Stimulated activated CD8-positive, alpha-beta memory T cell treated with anti-CD3 and anti-CD28 coated beads, Interleukin-4, amount 100 ng/mL, for 48 hours (primary cell): Measurements from ENCODE around the gene EPHB4.

Experiments
- DNase-seq: peaks from one replicate; pipeline ENCODE4 v3.0.0-alpha.2; 2020

Gene EPHB4

GRCh38 chr7:100854146-100854895 lies 27.0 kb upstream of the EPHB4 start:
- DNase-seq, result no peak

- DNase-seq, result peak; percentile 90
These were observed 24.9 kb upstream of the EPHB4 start, which contains the start of gene SLC12A9 for GRCh38 chr7:100852048-100852872. SLC12A9 (plus strand) TSS chr7:100852713; CDS start chr7:100854198, 1,485 bp downstream.

GRCh38 chr7:100847360-100847759 lies 20.0 kb upstream of the EPHB4 start:
- DNase-seq, result no peak

- no peak for DNase-seq
These were observed 13.3 kb upstream of the EPHB4 start for GRCh38 chr7:100840470-100841100.

GRCh38 chr7:100839361-100839760 lies 12.0 kb upstream of the EPHB4 start:
- DNase-seq, result no peak

GRCh38 chr7:100837099-100837836 lies 9.9 kb upstream of the EPHB4 start:
- DNase-seq, result peak; percentile 84

- no peak for DNase-seq
These were observed 9.4 kb upstream of the EPHB4 start for GRCh38 chr7:100836812-100837098.

GRCh38 chr7:100835903-100836811 lies 8.8 kb upstream of the EPHB4 start:
- no peak for DNase-seq

- DNase-seq, result no peak
These were observed 4.9 kb upstream of the EPHB4 start for GRCh38 chr7:100832281-100832633.

GRCh38 chr7:100830396-100830795 lies 3.1 kb upstream of the EPHB4 start:
- DNase-seq, result no peak

- DNase-seq, result no peak
These were observed 1.9 kb upstream of the EPHB4 start for GRCh38 chr7:100829150-100829716.

GRCh38 chr7:100826514-100827329 lies 601 bp downstream of the EPHB4 start:
- no peak for DNase-seq

GRCh38 chr7:100825751-100826513 lies 1.4 kb downstream of the EPHB4 start:
- DNase-seq, result no peak

- DNase-seq, result no peak
These were observed 2.1 kb downstream of the EPHB4 start for GRCh38 chr7:100825215-100825671.

GRCh38 chr7:100824499-100825214 lies 2.7 kb downstream of the EPHB4 start:
- no peak for DNase-seq

- no peak for DNase-seq
These were observed 3.8 kb downstream of the EPHB4 start for GRCh38 chr7:100823534-100823933.

- no peak for DNase-seq
These were observed 4.2 kb downstream of the EPHB4 start for GRCh38 chr7:100823140-100823525.

GRCh38 chr7:100822236-100823139 lies 4.8 kb downstream of the EPHB4 start:
- no peak for DNase-seq
